ENCODE measurements around the gene PKIB.
A peak's percentile ranks its signal among the peaks of the same experiment; 100 is the strongest.
"Not testable (repeated sequence)": the region's sequence is repeated elsewhere in the genome, so short reads cannot be mapped to it uniquely, and the experiment has no call there.

The PKIB gene

DNA sequence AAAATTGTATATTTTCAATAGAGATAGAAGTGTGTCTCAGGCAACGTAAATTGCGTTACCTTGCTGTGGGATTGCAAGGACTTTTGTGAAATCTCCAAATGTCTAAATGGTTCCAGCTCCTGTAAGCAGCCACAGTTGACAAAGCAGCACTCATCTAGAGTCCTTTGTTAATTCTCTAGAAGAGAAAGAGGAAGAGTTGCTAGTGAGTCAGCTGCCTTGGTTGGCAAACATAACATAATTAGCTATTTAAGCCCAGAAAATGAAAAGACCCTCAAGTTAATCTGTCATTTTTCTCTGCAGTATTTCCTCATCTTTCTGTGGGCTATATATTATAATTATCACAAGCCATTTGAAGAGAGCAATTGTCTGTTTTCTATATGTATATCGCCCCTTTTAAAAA is 102.9 kb downstream of the PKIB start:
- no peak for FAIRE-seq

DNA sequence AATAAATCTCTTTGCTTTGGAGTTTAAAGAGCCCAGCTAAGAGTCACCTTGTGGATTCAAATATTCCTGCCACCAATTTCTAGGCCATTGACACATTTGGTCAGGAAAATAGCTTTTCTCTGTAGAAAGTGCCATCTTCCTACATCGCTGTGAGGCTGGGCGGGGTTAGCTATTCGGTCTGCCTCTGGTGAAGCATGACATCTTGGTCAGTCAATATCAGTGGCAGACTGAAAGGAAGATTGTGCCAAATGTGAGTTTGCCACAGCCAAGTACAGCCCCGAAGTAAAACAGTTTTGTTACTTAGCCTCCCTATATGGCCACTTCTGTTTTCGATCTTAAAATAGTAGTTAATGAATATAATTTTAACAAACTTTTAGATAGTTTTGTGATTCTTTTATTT is 103.9 kb downstream of the PKIB start:
- FAIRE-seq, result no peak

- no peak for FAIRE-seq
These were observed 105.5 kb downstream of the PKIB start for GRCh38 chr6:122715725-122716124.

- no peak for FAIRE-seq
These were observed 107.1 kb downstream of the PKIB start for GRCh38 chr6:122717350-122717749.

DNA sequence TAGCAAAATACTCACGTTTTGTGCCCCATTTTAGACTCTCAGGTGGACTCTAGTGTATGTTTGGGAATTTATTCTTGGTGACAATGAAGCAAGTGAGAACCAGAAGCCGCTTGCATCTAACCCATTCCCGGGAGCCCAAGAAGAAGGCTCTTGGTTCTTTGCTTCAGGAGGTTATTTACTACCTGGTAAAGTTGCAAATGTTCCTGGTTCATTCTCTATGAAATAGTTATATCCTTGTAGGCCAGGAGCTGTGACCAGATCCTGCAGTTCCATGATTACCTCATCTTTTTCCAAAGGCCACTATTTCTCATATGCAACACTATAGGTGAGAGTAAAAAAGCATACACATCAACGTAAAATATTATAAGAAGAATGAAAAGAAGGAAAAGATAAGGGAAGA is 108.4 kb downstream of the PKIB start:
- no peak for FAIRE-seq

GRCh38 chr6:122719176-122719575 is 109.0 kb downstream of the PKIB start:
- no peak for FAIRE-seq

GRCh38 chr6:122722746-122723145 is 112.5 kb downstream of the PKIB start:
- FAIRE-seq, result no peak

- FAIRE-seq, result no peak
These were observed 116.4 kb downstream of the PKIB start for GRCh38 chr6:122726649-122727048.

- no peak for FAIRE-seq
These were observed 117.0 kb downstream of the PKIB start for GRCh38 chr6:122727244-122727643.

GRCh38 chr6:122730334-122730733 is 120.1 kb downstream of the PKIB start:
- no peak for FAIRE-seq

- peak; percentile 60 for FAIRE-seq
These were observed 120.7 kb downstream of the PKIB start for GRCh38 chr6:122730775-122731386.

GRCh38 chr6:122733259-122733658 is 123.1 kb downstream of the PKIB start:
- no peak for FAIRE-seq

- FAIRE-seq, result no peak
These were observed 124.6 kb downstream of the PKIB start for GRCh38 chr6:122734529-122735395.

DNA sequence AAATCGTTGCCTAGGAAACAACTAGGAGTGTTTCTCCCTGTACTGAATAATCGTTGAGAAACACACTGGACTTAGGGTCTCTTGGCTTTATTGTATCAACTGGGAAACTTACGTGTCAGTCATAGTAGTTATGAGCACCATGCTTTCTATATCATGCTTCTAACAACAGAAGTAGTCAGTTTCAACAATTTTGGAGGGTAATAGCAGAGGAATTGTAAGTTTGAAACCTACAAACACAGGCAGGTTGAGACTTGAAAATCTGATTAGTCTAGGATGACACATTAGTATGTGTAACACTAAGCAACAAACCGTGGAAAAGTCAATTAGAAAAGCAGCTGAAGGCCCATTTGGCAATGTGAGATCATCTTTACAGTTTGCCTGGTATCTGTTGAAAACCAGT is 125.4 kb downstream of the PKIB start:
- FAIRE-seq, result no peak

GRCh38 chr6:122736163-122736562 is 126.0 kb downstream of the PKIB start:
- FAIRE-seq, result no peak

- FAIRE-seq, result no peak
These were observed 126.4 kb downstream of the PKIB start for GRCh38 chr6:122736616-122737015.

DNA sequence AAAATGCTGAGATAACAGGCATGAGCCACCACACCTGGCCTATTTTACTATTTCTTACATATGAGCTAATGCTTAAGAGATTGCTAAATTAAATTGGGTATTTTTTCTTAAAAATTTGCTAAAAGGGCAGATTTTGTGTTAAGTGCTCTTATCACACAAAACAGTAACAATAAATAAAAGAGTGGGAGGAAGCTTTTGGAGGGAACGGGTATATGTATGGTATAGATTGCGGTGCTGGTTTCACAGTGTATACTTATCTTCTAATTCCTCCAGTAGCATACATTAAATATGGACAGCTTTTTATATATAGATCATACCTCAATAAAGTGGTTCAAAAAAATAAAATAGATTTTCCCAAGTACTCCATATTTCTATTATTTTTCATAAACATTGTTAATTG is 129.9 kb downstream of the PKIB start:
- FAIRE-seq, result no peak

- FAIRE-seq, result no peak
These were observed 130.7 kb downstream of the PKIB start for GRCh38 chr6:122740936-122741335.

DNA sequence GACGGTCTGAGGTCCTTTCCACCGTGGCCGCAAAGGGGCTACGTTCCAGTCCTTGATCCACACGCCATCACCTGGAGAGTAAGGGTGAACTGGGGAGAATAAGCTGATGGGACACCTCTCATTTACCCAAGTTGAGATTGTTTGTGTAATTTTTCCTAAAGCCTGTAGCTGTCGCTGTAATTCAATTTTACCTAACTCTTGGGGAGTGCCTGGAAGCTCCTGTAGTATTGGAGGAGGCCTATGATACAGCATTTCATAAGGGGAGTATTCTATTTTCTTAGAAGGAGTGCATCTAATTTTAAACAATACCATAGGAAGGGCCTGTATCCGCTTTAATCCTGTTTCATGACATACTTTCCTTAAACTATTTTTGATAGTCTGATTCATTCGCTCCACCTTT is 134.0 kb downstream of the PKIB start:
- FAIRE-seq, result not testable (repeated sequence)

DNA sequence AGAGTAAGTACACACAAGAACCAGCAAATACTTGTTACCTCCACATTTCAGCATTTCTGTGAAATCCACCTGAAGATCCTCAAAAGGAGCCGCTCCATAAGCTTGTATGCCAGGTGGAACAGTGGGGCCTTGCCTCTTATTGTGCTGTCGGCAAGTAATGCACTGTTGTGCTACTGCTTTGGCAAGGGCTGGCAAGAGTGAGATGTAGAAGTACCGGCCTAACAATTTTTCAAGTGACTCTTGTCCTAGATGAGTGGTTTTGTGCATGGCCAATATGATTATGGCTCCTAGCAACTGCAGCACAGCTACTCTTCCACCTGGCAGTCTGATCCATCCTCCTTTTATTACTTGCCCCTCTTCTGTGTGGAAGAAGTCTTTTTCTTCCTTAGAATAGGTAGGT is 134.7 kb downstream of the PKIB start:
- FAIRE-seq, result not testable (repeated sequence)

- FAIRE-seq, result no peak
These were observed 136.5 kb downstream of the PKIB start for GRCh38 chr6:122746688-122747087.

- FAIRE-seq, result no peak
These were observed 137.4 kb downstream of the PKIB start for GRCh38 chr6:122747573-122747972.

DNA sequence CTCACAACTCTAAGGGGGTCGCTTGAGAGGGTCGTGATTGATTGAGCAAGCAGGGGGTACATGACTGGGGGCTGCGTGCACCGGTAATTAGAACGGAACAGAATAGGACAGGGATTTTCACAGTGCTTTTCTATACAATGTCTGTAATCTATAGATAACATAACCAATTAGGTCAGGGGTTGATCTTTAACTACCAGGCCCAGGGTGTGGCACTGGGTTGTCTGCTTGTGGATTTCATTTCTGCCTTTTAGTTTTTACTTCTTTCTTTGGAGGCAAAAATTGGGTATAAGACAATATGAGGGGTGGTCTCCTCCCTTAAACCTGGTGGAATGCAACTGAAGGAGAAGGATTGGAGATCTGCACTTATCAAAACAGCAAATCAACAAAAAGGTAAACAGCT is 138.7 kb downstream of the PKIB start:
- not testable (repeated sequence) for FAIRE-seq

- no peak for FAIRE-seq
These were observed 139.3 kb downstream of the PKIB start for GRCh38 chr6:122749451-122750050.
